ENCODE results near the gene GATA2.
A peak's percentile ranks its signal among the peaks of the same experiment; 100 is the strongest.

Gene GATA2

DNA sequence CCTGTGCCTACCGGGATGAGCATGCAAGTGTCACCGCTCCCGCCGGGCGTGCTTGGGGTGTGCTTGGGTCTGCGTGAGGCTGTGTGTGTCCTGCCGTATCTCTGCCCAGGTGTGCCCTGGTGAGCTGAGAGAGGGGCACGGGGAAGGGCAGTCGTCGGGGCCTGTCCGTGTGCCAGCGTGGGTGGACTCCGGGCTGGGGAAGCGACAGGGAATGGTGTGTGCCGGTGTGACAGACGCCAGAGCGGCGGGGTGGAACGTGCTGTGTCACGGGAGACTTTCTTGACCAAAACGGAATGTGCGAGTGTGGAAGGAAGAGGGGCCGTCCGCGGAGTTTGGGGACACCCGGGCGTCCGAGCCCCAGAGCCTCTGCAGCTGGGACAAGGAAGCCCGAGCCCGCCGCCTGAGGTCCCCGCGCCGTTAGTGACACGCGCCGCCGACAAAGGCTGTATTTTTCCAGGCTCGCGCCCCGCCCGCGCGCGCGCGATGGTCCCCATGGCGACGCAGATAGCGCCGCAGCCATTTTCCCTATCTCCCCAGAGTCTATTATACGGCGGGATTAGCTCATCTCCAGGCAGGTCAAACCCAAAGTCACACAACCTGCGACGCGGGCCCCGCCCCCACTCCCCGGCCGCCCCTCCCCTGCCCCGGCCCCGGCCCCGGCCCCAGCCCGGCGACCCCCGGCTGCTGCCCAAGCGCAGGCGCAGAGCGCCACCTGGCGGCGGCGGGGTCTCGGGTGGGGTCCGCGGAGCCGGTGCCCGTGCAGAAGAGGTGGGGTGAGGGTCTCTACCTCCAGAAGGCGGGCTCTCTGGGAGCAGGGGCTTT lies 4.5 kb upstream of the GATA2 start:
- no peaks in the 10 kb centered on the region for H3F3A ChIP-seq (ENCODE audit: insufficient read depth)
- no peaks in the 10 kb centered on the region for H3K27me3 ChIP-seq (ENCODE audit: low read length)
- TF ChIP-seq, protein P1, sequence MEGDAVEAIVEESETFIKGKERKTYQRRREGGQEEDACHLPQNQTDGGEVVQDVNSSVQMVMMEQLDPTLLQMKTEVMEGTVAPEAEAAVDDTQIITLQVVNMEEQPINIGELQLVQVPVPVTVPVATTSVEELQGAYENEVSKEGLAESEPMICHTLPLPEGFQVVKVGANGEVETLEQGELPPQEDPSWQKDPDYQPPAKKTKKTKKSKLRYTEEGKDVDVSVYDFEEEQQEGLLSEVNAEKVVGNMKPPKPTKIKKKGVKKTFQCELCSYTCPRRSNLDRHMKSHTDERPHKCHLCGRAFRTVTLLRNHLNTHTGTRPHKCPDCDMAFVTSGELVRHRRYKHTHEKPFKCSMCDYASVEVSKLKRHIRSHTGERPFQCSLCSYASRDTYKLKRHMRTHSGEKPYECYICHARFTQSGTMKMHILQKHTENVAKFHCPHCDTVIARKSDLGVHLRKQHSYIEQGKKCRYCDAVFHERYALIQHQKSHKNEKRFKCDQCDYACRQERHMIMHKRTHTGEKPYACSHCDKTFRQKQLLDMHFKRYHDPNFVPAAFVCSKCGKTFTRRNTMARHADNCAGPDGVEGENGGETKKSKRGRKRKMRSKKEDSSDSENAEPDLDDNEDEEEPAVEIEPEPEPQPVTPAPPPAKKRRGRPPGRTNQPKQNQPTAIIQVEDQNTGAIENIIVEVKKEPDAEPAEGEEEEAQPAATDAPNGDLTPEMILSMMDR (IDR thresholded peaks at IDR 0.05; ENCODE audit: insufficient read depth, low read length, poor library complexity, severe bottlenecking): no peak
- TF ChIP-seq EZH2phosphoT487 (conservative IDR thresholded peaks at IDR 0.05; ENCODE audit: low read length): no peak
- H3K9me3 ChIP-seq (ENCODE audit: insufficient read depth, low read length): no peaks in the 10 kb centered on the region
- no peaks in the 10 kb centered on the region for H3K79me2 ChIP-seq (ENCODE audit: insufficient read depth, low read length)
- peak overlapping the region; percentile 27 for H3K4me2 ChIP-seq (ENCODE audit: low read depth, low read length, poor library complexity, severe bottlenecking)
- H2AFZ ChIP-seq (ENCODE audit: low read depth, low read length, severe bottlenecking): no peak overlapping the region
- no peaks in the 10 kb centered on the region for H3K36me3 ChIP-seq (ENCODE audit: low read length)
- H3K4me3 ChIP-seq (ENCODE audit: insufficient read depth, low read length, poor library complexity, severe bottlenecking): no peak overlapping the region
- no peak overlapping the region for H3K27ac ChIP-seq (ENCODE audit: low read depth, low read length)
- no peak overlapping the region for H3K9ac ChIP-seq (ENCODE audit: low read length)
- no peaks in the 10 kb centered on the region for H4K20me1 ChIP-seq (ENCODE audit: low read depth, low read length)
- H3K9me2 ChIP-seq (replicated peaks; ENCODE audit: insufficient read depth, low read length): no peaks in the 10 kb centered on the region

DNA sequence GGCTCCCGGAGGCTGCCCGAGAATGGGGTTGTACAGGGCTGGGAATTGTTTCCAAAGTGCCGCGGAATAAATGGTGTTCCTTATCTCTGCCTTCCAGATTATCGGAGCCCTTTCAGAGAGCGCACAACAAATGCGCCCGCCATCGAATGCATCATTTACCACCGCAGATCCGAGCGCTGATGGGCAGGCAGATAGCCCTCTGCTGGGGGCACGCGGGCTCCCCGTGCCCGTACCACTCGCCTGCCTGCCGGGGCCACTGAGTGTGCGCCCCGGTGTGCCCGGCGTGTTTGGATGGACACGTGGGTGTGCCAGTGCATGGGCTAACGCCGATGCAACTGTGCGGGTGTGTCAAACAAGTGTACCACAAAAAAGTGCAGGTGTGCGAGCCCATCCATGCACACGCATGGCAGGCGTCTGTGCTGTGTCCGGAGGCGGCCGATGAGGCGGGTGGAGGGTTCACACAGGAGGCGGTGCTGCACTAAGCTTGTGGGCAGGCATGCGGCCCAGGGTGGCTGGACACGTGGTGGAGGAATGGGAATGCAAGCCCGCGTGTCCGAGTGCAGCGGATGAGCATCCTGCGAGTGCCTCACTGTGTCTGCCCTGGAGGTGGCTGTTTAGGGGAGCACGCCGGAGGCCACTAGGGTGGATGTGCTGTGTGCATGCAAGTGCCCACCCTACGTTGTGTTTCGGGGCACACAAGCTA lies 3.8 kb upstream of the GATA2 start:
- no peaks in the 10 kb centered on the region for H4K20me1 ChIP-seq (ENCODE audit: low read depth, low read length)
- H3K27me3 ChIP-seq (ENCODE audit: low read length): no peaks in the 10 kb centered on the region
- no peak overlapping the region for H3K27ac ChIP-seq (ENCODE audit: low read depth, low read length)
- TF ChIP-seq, protein P1 (IDR thresholded peaks at IDR 0.05; ENCODE audit: insufficient read depth, low read length, poor library complexity, severe bottlenecking): no peak
- TF ChIP-seq EZH2phosphoT487 (conservative IDR thresholded peaks at IDR 0.05; ENCODE audit: low read length): no peak
- H3K9ac ChIP-seq (ENCODE audit: low read length): no peak overlapping the region
- no peak overlapping the region for H3K4me2 ChIP-seq (ENCODE audit: low read depth, low read length, poor library complexity, severe bottlenecking)
- H3K4me3 ChIP-seq (ENCODE audit: insufficient read depth, low read length, poor library complexity, severe bottlenecking): no peak overlapping the region
- no peaks in the 10 kb centered on the region for H3K9me3 ChIP-seq (ENCODE audit: insufficient read depth, low read length)
- H3K36me3 ChIP-seq (ENCODE audit: low read length): no peaks in the 10 kb centered on the region
- no peaks in the 10 kb centered on the region for H3K9me2 ChIP-seq (replicated peaks; ENCODE audit: insufficient read depth, low read length)
- H3F3A ChIP-seq (ENCODE audit: insufficient read depth): no peaks in the 10 kb centered on the region
- no peaks in the 10 kb centered on the region for H3K79me2 ChIP-seq (ENCODE audit: insufficient read depth, low read length)
- H2AFZ ChIP-seq (ENCODE audit: low read depth, low read length, severe bottlenecking): no peak overlapping the region

DNA sequence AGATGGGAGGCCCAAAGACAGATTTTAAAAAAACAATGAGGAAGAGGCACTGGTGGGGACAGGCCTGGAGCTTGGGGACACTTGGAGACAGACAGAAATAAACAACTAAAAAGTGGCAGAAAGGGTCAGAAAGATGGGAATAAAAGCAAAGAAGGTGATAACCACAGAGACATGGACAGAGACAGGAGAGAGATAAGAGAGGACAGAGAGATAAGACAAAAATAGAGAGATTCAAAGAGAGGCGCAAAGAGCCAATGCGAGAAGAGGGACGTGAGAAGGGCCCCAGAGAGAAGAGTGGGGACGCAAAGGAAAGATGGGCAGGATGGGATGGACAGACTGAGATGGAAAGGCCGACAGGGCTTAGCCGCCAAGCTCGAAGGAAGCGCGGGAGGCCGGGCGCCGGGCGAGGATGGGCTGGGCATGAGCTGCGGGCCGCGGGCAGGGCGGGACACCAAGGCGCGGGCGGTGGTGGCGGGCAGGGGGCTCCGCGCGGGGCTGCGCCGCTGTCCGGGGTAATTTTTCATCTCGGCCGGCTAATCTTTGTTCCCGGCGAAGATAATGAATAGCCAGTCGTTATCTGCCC lies 3.1 kb upstream of the GATA2 start:
- no peak overlapping the region for H3K27ac ChIP-seq (ENCODE audit: low read depth, low read length)
- H3F3A ChIP-seq (ENCODE audit: insufficient read depth): no peaks in the 10 kb centered on the region
- no peak overlapping the region for H2AFZ ChIP-seq (ENCODE audit: low read depth, low read length, severe bottlenecking)
- no peaks in the 10 kb centered on the region for H3K79me2 ChIP-seq (ENCODE audit: insufficient read depth, low read length)
- no peaks in the 10 kb centered on the region for H4K20me1 ChIP-seq (ENCODE audit: low read depth, low read length)
- TF ChIP-seq, protein P1 (IDR thresholded peaks at IDR 0.05; ENCODE audit: insufficient read depth, low read length, poor library complexity, severe bottlenecking): no peak
- TF ChIP-seq EZH2phosphoT487 (conservative IDR thresholded peaks at IDR 0.05; ENCODE audit: low read length): no peak
- H3K9ac ChIP-seq (ENCODE audit: low read length): no peak overlapping the region
- H3K27me3 ChIP-seq (ENCODE audit: low read length): no peaks in the 10 kb centered on the region
- H3K36me3 ChIP-seq (ENCODE audit: low read length): no peaks in the 10 kb centered on the region
- no peaks in the 10 kb centered on the region for H3K9me3 ChIP-seq (ENCODE audit: insufficient read depth, low read length)
- H3K4me3 ChIP-seq (ENCODE audit: insufficient read depth, low read length, poor library complexity, severe bottlenecking): no peak overlapping the region
- no peaks in the 10 kb centered on the region for H3K9me2 ChIP-seq (replicated peaks; ENCODE audit: insufficient read depth, low read length)
- H3K4me2 ChIP-seq (ENCODE audit: low read depth, low read length, poor library complexity, severe bottlenecking): no peak overlapping the region

All from SU-DHL-6 (cell line).